ENCODE results near the gene HSD11B1.
A peak's percentile ranks its signal among the peaks of the same experiment; 100 is the strongest.
"Not testable (repeated sequence)": the region's sequence is repeated elsewhere in the genome, so short reads cannot be mapped to it uniquely, and the experiment has no call there.

HSD11B1 gene

GRCh38 chr1:209691237-209691636 lies 13.4 kb upstream of the HSD11B1 start:
- no peak for DNase-seq (ENCODE audit: low spot score)

- DNase-seq (ENCODE audit: low spot score), result no peak
Observed at GRCh38 chr1:209692296-209692695, 12.3 kb upstream of the HSD11B1 start.

GRCh38 chr1:209692745-209693504 lies 11.7 kb upstream of the HSD11B1 start:
- DNase-seq (ENCODE audit: low spot score), result peak; percentile 79

GRCh38 chr1:209696673-209697072 lies 8.0 kb upstream of the HSD11B1 start:
- no peak for DNase-seq (ENCODE audit: low spot score)

GRCh38 chr1:209697126-209697525 lies 7.5 kb upstream of the HSD11B1 start:
- no peak for DNase-seq (ENCODE audit: low spot score)

GRCh38 chr1:209700686-209701085 lies 4.0 kb upstream of the HSD11B1 start:
- DNase-seq (ENCODE audit: low spot score), result not testable (repeated sequence)

GRCh38 chr1:209702832-209703231 lies 1.8 kb upstream of the HSD11B1 start:
- no peak for DNase-seq (ENCODE audit: low spot score)

- no peak for DNase-seq (ENCODE audit: low spot score)
Observed at GRCh38 chr1:209703834-209704504, 677 bp upstream of the HSD11B1 start.

GRCh38 chr1:209705033-209705598 lies 470 bp downstream of the HSD11B1 start:
- DNase-seq (ENCODE audit: low spot score), result no peak

GRCh38 chr1:209706622-209707021 lies 2.0 kb downstream of the HSD11B1 start:
- no peak for DNase-seq (ENCODE audit: low spot score)

GRCh38 chr1:209707308-209707707 lies 2.7 kb downstream of the HSD11B1 start:
- no peak for DNase-seq (ENCODE audit: low spot score)

GRCh38 chr1:209708297-209708696 lies 3.7 kb downstream of the HSD11B1 start:
- no peak for DNase-seq (ENCODE audit: low spot score)

- DNase-seq (ENCODE audit: low spot score), result no peak
Observed at GRCh38 chr1:209710093-209710492, 5.4 kb downstream of the HSD11B1 start.

- DNase-seq (ENCODE audit: low spot score), result no peak
Observed at GRCh38 chr1:209710847-209711246, 6.2 kb downstream of the HSD11B1 start.

GRCh38 chr1:209714338-209714737 lies 9.7 kb downstream of the HSD11B1 start:
- DNase-seq (ENCODE audit: low spot score), result no peak

- no peak for DNase-seq (ENCODE audit: low spot score)
Observed at GRCh38 chr1:209715314-209715713, 10.7 kb downstream of the HSD11B1 start.

GRCh38 chr1:209717818-209718217 lies 13.2 kb downstream of the HSD11B1 start:
- no peak for DNase-seq (ENCODE audit: low spot score)

- DNase-seq (ENCODE audit: low spot score), result no peak
Observed at GRCh38 chr1:209720326-209720725, 15.7 kb downstream of the HSD11B1 start.

- no peak for DNase-seq (ENCODE audit: low spot score)
Observed at GRCh38 chr1:209720826-209721225, 16.2 kb downstream of the HSD11B1 start.

- DNase-seq (ENCODE audit: low spot score), result no peak
Observed at GRCh38 chr1:209721323-209721722, 16.7 kb downstream of the HSD11B1 start.

GRCh38 chr1:209723265-209723664 lies 18.6 kb downstream of the HSD11B1 start:
- no peak for DNase-seq (ENCODE audit: low spot score)

- no peak for DNase-seq (ENCODE audit: low spot score)
Observed at GRCh38 chr1:209723756-209724693, 19.4 kb downstream of the HSD11B1 start.

All from hematopoietic multipotent progenitor cell treated with erythropoietin and hydrocortisone succinate and interleukin-3 and kit ligand, for 15 days (in vitro differentiated cells).